ENCODE data around the gene CHST12.

Gene CHST12

GRCh38 chr7:2479276-2480069 is 76.1 kb downstream of the CHST12 start:
- DNase-seq (ENCODE audit: low read depth): no peak

DNA sequence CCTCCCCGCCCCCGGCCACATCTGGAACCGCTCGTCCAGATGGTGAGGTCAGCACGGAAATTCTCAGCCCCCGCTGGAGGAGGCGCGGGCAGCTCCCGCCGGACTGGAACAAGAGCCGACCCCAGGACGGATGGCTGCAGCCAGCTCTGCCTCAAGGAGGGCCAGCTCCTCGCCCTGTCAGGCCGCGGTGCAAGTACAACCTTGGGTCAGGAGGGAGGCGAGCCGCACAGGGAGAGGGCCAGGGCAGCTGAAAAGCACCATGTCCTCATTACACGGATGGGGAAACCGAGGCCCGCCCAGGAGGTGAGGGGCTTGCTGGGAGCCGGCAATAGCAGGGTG is 76.6 kb downstream of the CHST12 start:
- no peak for DNase-seq (ENCODE audit: low read depth)

DNA sequence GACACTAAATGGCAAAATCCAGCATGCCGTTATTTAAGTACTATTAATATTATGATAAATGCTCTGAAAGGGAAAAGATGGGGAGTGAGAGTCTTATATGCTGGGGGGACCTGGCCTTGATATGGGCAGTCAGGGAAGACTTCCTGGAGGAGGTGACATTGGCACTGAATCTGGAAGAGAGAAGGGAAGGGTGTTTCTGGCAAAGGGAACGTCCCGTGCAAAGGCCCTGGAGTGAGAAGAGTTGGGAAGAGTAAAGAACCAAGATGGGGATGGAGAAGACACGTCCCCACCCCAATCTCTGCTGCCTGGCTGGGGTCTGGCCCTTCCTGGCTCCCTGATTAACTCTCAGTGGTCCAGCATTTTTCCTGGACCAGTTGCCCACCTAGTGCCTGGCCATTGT is 77.8 kb downstream of the CHST12 start:
- no peak for DNase-seq (ENCODE audit: low read depth)

- DNase-seq (ENCODE audit: low read depth): no peak
Observed at GRCh38 chr7:2482725-2483451, 79.5 kb downstream of the CHST12 start.

GRCh38 chr7:2483494-2483893 is 80.1 kb downstream of the CHST12 start:
- DNase-seq (ENCODE audit: low read depth): no peak

DNA sequence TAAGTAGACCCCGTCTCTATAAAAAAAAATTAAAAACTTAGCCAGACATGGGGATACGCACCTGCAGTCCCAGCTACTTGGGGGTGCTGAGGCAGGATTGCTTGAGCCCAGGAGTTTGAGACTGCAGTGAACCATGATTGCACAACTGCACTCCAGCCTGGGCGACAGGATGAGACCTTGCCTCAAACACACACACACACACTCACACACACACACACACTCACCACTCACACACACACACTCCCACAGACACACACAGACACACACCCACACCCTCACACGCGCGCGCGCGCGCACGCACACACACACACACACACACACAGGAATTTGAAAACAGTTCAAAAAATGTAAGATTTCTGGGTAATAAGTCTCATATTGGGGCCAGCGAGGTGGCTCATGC is 81.5 kb downstream of the CHST12 start:
- no peak for DNase-seq (ENCODE audit: low read depth)

DNA sequence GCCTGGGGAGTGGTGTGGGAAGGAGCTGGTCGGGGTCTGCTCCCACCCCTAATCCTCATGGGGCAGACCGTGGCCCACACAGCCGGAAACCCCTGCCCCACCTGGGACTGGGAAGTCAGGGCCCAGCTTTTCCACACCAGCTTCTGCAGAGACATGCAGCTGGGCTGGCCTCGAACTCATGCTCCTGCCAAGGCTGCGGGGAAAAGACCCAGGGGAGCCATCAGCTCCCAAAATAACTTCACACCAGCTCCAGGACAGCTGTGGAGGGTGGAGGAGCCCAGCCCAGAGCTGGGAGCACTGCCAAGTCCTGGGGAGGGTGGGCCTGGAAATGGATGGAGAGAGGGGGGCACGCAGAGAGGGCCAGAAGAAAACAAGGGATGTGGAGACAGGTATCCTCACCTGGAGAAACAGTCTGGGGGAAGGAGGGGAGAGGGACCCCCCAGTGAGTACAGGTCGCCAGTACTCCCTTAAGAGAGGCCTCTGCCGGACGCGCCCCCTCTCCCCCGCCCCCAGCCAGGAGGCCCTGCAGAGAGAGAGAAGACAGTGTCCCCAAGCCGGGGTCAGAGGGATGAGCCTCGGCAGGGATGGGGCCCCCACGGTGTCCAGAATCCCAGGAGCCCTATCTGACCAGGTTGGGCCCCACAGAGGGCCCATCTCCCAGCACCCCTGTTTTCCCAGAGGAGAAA is 84.3 kb downstream of the CHST12 start:
- DNase-seq (ENCODE audit: low read depth): no peak

DNA sequence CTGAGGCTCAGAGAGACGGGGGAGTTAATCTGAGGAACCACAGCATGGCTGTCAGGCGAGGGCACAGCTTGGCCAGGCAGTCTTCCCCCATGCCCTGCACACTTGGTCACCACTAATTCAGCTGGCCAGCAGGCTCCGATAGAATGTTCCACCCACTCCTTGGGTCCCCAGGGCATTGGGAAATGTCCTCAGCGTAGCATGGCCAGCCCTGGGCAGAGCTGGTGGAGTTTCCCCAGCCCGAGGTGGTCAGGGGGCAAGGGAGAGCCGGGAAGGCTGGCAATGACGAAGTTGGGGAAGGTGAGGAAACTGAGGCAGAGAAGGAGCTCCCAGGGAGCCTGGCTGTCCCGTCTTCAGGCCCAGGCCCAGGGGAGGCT is 84.8 kb downstream of the CHST12 start:
- no peak for DNase-seq (ENCODE audit: low read depth)

- DNase-seq (ENCODE audit: low read depth): no peak
Observed at GRCh38 chr7:2488681-2489080, 85.3 kb downstream of the CHST12 start.

DNA sequence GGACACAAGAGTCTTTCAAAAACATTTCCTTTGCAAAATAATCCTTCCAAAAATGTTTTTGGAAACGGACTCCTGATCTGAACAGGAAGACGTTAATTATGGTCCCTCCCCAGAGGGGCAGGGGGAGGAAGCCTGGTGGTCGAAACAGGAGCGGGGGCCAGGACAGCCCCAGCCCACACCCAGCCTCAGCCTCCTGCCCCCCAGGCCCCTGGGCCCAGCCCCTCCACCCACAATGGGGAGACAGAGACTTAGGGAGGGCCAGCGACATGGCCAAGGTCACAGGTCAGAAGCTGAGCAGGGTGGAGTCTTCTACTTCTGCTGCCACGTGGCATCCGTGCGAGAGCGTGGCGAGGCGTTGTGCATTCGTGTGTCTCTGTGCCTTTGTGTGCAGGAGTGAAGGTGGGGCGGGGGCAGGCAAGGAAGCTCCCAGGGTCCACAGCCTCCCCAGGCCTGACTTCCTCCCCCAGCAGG is 86.8 kb downstream of the CHST12 start:
- DNase-seq (ENCODE audit: low read depth): no peak

DNA sequence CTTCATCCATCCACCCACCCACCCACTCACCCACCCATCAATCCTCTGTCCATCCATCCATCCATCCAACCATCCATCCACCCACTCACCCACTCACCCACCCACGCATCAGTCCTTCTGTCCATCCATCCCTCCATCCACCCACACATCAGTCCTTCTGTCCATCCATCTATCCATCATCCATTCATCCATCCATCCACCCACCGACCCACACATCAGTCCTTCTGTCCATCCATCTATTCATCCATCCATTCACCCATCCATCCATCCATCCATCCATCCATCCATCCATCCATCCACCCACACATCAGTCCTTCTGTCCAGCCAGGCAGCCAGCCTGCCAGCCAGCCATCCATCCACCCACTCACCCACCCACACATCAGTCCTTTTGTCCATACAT is 88.6 kb downstream of the CHST12 start:
- DNase-seq (ENCODE audit: low read depth): no peak

DNA sequence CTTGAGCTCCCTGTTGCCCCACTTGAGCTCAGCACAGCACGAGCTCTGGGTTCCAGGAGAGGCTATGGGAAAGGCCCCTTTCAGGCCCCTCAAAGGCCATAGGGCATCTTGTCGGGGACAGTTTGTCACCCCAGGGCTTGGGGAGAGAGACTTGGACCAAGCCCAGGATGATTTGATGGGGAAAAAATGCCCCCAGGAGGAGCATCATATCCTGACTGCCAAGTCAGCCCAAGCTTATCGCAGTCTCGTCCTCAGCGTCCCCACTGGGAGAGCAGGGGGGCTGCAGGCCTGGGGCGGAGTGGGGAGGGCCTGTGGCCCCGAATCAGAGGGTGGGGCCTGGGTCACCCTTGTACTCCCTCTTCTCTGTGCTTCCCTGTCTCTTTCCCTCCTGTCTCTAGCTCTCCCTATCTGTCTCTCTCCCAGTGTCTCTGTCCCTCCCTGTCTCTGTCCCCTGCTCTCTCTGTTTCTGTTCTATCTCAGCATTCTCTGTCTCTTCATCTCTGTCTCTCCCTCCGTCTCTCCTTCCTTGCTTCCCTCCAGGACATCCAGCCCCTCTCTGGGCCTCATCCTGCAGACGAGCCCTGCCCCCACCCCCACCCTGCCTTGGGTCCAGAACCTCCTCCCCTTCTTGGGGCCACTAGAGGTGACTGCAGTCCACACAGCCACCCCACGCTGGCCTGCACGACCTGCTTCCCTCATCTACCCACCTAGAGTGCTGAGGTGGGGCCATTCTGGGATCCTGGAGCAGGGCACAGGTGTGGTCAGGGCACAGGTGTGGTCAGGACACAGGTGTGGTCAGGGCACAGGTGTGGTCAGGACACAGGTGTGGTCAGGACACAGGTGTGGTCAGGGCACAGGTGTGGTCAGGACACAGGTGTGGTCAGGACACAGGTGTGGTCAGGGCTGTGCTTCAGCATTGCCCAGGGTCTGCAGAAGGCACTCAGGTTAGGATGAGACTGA is 90.1 kb downstream of the CHST12 start:
- no peak for DNase-seq (ENCODE audit: low read depth)

DNA sequence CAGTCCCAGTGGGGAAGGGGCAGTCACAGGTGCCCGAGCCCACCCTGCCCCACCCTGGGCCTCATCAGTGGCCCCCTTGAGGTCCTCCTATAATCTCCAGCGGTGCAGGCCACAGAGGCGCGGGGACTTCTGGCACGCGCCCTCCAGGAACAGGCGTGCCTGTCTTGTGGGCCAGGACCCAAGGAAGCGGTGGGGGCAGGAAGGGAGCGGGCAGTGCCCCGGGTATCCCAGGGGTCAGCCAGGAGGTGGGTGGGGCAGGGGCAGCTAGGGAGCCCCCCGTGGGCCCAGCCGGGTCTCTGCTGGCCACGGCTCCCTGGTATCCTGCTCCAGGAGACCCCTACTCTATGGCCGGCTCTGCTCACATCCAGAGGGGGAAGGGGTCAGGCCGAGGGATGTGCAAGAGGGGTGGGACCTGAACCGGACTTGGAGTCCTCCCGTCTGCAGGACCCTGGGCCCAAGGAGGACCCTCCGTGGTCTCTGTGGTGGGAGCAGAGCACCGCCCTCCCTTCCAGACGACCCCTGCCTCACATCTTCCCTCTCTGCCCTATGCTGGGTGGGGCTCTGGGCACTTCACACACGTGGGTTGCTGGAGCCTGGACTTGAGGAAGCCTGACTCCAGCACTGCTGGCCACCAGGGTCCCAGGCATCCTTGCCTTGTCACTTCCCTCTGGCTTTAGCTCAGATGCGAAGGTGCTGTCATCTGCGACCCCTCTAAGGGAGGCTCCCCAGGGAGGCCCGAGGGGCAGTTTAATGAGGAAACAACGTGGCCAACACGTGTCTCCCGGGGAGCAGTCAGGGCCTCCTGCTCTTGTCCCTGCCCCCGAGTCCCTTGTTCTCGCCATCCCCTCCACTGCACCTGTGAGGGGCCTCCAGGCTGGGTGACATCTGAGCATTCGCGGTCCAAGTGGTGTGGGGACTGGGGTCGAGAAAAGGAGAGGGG is 91.0 kb downstream of the CHST12 start:
- no peak for DNase-seq (ENCODE audit: low read depth)

DNA sequence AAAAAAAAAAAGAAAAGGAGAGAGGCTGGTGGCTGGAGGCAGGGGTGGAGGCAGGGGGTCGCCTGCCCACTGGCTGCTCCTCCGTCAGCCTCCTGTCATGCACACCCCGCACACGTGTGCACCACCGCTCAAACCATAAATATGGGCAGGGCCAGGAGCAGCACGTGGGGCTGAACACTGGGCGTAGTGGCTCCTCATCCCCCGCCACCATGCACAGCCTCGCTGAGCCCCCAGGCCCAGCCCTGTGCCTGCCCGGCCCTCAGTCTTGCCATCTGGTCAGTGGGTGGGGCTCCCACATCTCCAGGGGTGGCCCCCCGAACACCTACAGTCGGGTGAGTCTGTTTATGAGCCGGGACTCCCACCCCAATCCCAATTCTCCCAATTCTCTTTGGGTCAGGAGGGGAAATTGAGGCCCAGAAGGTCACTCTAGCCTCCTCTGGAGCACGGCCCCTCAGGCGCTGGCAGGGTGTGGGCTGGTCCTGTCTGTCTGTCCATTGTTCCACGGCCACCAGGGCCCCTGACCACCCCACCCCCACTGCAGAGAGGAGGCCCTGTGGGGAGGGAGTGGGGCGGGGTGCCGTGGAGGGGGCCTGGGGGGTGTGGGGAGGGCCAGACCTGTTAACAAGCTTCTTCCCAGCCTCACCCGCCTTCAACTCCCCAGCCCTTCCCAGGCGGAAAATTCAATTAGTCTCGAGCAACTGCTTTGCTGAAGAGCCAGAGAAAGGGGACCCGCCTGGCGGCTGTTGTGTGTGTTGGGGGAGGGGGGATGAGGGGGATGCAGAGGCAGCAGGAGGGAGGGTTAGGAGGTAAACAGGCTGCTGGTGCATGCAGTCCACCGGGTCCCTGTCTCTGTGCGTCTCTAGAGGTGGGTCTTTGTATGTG is 92.2 kb downstream of the CHST12 start:
- DNase-seq (ENCODE audit: low read depth): no peak

DNA sequence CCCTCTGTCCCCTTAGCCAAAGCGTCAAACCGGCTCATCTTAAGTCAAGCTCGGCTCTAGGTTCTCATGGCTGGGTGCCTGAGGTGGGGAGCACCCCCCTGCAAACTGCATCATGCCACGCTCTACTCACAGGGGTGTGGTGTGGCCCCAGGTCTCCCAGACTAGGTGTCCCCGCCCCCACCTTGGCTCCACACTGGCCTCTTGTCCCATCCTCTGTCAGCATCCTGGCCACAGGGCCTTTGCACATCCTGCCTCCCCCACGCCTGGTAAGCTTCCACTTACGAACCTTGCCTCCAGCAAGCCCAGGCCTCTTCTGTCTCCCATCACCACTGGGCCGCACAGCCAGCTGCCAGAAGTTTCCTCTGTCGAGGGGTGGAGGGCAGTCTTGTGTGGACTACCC is 93.0 kb downstream of the CHST12 start:
- DNase-seq (ENCODE audit: low read depth): no peak

DNA sequence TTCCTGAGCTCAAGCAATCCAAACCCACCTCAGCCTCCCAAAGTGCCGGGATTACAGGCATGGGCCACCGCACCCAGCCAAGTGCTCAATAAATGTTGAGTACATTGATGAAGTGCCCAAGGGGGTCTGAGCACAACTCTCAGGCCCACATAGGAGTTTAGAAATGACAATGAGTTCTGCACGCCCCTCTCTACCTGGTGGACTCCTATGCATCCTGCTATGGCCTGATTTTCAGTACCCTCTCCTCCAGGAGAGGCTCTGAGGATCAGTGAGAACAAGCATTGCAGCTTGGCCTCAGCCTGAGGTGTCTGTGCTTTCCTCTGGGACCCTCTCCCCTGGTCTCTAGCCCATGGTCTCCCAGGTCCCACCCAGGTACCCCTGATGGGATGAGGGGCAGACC is 93.7 kb downstream of the CHST12 start:
- no peak for DNase-seq (ENCODE audit: low read depth)

DNA sequence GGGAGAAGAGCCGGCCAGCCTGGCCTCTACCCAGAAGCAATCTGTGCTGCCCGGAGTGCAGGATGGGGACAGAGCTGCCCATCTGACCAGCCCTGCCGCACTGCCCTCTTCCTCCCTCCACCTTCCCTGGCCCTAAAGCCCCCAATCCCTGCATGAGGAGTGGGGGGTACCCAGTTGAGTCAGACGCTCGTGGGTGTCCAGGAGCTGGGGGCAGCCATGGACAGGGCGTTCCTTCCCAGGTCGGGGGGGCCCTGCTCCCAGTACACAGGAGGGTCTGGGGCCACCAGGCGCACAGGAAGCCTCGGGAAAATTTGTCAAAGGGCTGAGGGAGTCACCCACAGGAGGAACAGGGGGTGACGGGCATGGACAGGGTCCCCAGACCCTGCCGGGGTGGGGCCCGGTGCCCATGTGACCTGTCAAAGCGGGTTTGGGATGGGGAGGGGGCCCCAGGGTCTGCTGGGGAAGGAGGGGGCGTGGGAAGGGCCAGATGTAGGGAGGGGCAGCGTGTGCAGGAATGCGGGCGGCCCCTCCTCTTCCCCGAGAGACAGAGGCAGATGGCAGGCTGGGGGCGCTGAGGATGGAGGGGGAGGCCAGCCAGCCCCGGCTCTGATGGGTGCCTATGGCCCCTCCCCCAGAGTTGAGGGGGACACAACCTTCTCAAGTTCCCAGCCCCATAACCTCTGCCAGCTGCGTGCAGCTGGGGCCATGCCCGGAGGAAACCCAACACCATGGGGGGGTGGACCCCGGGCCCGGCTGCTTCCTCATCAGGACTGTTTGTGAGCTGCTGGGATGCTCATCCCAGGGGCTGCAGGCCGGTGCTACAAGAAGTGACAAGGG is 94.3 kb downstream of the CHST12 start:
- DNase-seq (ENCODE audit: low read depth): no peak

All from fibroblast of the conjunctiva (primary cell).